ENCODE measurements around the gene MAP3K15.
"Not testable (repeated sequence)": the region's sequence is repeated elsewhere in the genome, so short reads cannot be mapped to it uniquely, and the experiment has no call there.

DNA sequence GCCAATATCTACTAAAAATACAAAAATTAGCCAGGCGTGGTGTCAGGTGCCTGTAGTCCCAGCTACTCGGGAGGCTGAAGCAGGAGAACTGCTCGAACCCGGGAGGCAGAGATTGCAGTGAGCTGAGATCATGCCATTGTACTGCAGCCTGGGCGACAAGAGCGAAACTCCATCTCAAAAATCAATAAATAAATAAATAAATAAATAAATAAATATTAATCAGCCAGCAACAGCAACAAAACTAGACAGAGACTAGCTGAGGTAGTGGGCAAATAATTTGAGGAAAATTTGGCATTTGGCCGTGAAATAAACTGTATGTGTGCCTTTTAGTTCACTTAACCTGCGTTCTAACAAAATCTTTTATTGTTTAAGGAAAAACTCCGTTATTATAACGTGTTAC, 69.5 kb downstream of the MAP3K15 start:
- TF ChIP-seq, protein P1, sequence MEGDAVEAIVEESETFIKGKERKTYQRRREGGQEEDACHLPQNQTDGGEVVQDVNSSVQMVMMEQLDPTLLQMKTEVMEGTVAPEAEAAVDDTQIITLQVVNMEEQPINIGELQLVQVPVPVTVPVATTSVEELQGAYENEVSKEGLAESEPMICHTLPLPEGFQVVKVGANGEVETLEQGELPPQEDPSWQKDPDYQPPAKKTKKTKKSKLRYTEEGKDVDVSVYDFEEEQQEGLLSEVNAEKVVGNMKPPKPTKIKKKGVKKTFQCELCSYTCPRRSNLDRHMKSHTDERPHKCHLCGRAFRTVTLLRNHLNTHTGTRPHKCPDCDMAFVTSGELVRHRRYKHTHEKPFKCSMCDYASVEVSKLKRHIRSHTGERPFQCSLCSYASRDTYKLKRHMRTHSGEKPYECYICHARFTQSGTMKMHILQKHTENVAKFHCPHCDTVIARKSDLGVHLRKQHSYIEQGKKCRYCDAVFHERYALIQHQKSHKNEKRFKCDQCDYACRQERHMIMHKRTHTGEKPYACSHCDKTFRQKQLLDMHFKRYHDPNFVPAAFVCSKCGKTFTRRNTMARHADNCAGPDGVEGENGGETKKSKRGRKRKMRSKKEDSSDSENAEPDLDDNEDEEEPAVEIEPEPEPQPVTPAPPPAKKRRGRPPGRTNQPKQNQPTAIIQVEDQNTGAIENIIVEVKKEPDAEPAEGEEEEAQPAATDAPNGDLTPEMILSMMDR (IDR thresholded peaks at IDR 0.05) = not testable (repeated sequence)
- not testable (repeated sequence) for TF ChIP-seq POLR2AphosphoS5, POLR2A, EP300 (IDR thresholded peaks at IDR 0.05)
